Stimulated activated CD8-positive, alpha-beta memory T cell treated with anti-CD3 and anti-CD28 coated beads, Interleukin-12 subunit alpha, Interleukin-12 subunit beta, amount 100 ng/mL, for 24 hours (primary cell): ENCODE results near the gene RSPH9.
A peak's percentile ranks its signal among the peaks of the same experiment; 100 is the strongest.
"Not testable (repeated sequence)": the region's sequence is repeated elsewhere in the genome, so short reads cannot be mapped to it uniquely, and the experiment has no call there.

Experiments used
- DNase-seq: peaks from one replicate; pipeline ENCODE4 v3.0.0-alpha.2; 2020; ENCODE audit errors: extremely low read depth

RSPH9 gene

GRCh38 chr6:43687079-43687436 lies 42.2 kb downstream of the RSPH9 start:
- DNase-seq, result no peak

DNA sequence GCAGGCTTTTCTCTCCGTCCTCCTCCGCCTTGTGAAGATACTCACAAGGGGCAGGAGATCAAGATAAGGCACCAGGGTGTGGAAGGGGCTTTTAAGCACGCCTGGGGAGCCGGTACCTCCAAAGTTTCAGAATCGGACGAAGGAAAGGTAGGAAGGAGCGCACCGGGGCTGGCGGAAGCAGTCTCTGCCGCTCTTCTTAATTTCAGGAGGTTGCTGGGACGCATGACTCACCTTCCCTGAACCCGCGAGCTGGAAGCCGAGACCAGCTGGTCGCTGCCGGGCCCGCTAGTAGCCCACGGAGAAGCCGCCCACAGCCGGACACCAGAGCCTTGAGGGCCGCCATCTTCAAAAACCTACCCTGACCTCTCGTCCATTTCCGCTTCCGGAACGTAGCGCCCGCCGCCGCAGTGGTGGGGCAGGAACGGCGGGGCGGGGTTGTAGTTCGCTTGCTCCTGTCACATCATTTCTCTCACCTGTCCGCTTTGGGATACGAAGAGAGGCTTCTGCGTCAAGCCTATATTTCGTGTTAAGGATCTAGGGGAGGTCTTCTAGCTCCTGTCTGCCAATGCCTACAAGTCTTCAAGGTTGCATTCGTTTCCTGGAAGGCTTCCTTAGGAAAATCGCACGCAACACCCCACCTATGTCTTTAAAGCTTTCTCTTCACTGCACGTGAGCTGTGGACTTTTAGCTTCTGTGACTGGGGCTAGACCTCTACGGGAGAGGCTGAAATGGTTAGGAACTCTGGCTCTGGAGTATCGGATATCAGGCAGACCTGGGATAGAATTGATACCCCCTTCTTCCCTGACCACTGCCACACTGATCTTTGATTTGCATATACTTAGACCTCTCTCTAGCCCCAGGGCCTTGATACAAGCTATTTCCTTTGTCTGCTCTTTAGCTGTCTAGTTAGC lies 42.9 kb downstream of the RSPH9 start, which contains the start of gene MRPS18A:
MRPS18A (minus strand) TSS at position 355 of the 911 bp plus-strand sequence; CDS start at position 343, 12 bp downstream.
- peak; percentile 56 for DNase-seq

DNA sequence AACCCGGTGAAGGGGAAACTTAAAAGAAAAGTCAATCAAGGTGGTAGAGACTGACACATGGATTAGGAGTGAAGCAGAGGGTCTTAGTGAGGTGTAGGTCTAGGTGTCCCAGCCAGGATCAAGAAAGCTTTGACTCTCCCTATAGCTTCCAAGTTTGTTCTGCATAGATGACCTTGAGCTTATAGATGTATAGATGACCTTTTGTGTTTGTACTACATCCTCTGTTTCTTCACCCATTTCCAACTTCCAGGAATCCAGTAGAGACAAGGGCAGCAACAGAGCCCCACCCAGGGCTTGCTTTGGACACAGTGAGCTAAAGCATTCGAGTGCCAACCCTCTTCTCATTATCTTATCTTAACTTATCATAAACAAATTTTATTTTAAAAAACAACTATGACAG lies 44.6 kb downstream of the RSPH9 start:
- no peak for DNase-seq

DNA sequence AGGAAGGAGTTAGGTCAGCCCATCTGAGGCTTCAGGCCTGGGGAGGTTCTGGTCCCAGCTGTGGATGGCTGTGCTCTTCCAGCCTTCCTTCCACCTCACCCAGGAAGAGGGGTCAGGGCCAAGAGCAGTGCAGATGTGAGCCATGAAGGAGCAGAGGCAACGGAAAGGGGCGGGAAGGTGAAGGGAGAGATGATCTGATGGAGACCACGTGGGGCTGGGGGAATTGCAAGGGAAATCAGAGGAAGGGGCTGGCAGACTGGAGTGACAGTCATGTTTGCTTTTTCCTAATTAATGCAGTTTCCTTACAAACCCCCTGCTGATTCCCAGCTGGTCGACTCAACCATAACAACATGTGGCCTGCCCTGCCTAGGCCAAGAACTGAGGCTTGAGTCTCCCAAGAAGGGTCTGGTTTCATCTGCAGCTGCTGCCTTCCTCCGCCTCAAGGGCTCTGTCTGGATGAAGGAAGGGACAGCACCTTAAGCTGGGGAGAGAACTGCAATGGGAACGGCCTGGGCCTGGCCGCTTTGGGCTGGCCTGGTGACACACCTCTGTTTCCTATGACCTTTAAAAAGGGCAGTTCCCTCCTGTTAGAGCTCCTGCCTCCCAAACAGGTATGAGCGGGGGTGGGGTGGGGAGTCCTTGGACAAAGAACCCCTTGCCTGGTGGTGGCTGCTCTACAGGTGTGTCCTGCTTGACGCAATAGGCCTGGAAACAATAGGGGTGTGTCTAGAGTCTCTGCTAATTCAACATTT lies 50.6 kb downstream of the RSPH9 start:
- DNase-seq, result no peak

- DNase-seq, result no peak
Observed at GRCh38 chr6:43695967-43696291, 51.1 kb downstream of the RSPH9 start.

- no peak for DNase-seq
Observed at GRCh38 chr6:43697421-43697820, 52.6 kb downstream of the RSPH9 start.

GRCh38 chr6:43698584-43699349 lies 53.9 kb downstream of the RSPH9 start:
- DNase-seq, result no peak

GRCh38 chr6:43699564-43700186 lies 54.8 kb downstream of the RSPH9 start:
- no peak for DNase-seq

DNA sequence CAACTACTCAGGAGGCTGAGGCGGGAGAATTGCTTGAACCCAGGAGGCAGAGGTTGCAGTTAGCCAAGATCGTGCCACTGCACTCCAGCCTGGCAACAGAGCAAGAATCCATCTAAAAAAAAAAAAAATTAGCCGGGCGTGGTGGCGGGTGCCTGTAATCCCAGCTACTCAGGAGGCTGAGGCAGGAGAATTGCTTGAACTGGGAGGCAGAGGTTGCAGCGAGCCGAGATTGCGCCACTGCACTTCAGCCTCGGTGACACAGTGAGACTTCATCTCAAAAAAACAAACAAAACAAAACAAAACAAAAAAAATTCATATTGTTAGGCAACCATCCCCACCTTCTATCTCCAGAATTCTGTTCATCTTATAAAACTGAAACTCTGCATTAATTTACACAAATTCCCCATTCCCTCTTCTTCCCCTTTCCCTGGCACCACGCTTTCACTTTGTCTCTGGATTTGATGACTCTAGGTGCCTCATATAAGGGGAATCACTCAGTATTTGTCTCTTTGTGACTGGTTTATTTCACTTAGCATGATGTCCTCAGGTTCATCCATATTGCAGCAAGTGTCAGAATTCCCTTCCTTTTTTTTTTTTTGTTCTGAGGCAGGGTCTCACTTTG lies 56.2 kb downstream of the RSPH9 start:
- DNase-seq, result not testable (repeated sequence)

GRCh38 chr6:43702171-43702533 lies 57.3 kb downstream of the RSPH9 start:
- DNase-seq, result no peak

- no peak for DNase-seq
Observed at GRCh38 chr6:43702534-43703440, 58.0 kb downstream of the RSPH9 start.

DNA sequence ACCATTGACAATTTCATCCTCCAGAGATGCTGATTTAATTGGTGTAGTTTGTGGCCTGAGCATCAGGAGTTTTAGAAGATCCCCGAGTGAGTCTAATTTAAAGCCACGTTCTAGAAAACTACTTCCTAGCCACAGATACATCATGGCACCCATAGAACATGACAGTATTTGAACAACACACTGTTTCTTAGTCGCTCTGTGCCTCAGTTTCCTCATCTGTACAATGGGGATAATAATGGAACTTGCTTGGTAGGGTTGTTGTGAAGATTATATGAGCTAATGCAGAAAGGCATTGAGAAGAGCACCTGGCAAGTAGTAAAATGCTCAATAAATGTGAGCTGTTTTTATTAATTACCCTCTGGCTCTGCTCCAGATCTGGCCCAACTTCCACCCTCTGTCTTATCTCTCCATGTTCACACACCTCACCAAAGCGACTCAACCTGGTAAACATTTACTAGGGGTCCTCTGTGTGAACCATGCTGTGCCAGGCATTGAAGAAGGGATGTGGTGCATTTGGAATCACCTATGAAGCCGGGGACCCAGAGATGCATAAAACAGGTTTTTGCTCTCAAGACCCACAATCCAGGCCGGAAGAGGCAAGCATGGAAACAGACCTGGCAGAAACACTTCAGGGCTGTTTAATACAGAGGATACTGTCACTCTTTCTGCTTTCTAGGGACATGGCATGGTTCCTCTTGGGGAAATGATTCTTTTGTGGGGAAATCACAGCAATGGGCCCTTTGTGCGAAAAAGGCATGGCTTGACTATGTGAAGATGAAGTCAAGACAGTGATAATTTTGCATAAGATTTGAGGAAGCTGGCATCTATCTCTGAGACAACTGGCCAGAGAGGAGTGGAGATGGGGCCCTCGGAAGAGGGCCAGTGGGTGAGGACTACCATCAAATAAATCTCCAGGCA lies 58.9 kb downstream of the RSPH9 start:
- DNase-seq, result no peak

- no peak for DNase-seq
Observed at GRCh38 chr6:43705996-43706395, 61.2 kb downstream of the RSPH9 start.

GRCh38 chr6:43706788-43707187 lies 62.0 kb downstream of the RSPH9 start:
- DNase-seq, result no peak

GRCh38 chr6:43707269-43707668 lies 62.4 kb downstream of the RSPH9 start:
- no peak for DNase-seq

DNA sequence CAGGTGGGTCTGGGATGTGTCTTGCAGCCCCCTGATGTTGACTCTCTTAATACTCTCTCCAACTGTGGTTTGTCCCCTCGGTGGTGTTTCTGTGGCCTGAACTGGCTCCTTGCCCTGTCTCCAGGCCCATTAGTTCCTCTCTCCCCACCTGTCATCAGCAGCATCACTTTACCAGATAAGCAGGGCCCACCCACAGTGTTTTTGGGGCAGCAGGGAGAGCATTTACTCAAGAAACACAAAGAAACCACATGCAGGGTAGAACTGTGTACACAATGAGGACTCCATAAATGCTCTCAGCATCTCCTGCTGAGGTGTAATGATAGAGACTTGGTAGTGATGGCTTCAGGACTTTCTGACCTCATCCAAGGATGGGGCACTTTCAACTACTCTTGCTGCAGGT lies 62.9 kb downstream of the RSPH9 start:
- DNase-seq, result no peak

DNA sequence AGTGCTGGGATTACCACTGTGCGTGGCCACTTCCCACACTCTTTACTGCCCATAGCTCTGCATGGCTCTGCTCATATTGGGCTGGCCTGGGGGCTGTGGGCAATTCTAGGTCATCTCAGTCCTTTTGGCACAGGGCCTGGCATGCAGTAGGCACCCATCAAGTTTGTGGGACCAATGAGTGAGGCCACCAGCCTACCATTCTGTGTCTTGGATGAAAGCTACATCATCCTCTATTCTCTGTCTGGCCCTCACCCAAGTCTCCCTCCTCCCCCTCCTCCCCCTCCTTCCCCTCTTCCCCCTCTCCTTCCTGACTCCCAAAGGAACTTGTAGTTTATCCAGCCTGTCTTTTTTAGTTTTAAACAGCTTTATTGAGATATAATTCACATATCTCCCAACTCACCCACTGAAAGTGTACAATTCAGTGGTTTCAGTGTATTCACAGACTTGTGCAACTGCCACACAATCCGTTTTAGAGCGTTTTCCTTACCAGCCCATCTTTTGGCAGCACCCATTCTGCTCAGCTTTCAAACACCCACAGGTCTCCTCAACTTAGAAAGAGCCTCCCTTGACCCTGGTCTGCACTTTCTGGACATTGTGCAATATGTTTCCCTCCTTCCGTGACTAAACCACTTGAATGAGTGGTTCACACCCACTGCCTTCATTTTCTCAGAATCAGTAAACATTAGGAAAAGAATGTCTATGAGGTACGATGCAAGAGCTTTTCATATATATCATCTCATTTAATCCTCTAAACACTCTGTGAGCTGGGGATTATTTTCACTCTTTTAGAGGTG lies 64.2 kb downstream of the RSPH9 start:
- DNase-seq, result no peak

GRCh38 chr6:43709654-43710303 lies 64.9 kb downstream of the RSPH9 start:
- no peak for DNase-seq
